GM21529 (cell line): ENCODE data around the gene STAMBP.
"Not testable (repeated sequence)": the region's sequence is repeated elsewhere in the genome, so short reads cannot be mapped to it uniquely, and the experiment has no call there.

ENCODE experiments used
- ATAC-seq: cut with Tn5 transposase; IDR thresholded peaks from one replicate; pipeline ENCODE4 v1.9.1; 2021; ENCODE audit not compliant: unreplicated experiment

Gene STAMBP

GRCh38 chr2:73836141-73836943, 7.6 kb downstream of the STAMBP start:
- ATAC-seq: no peak

- no peak for ATAC-seq
These were observed 9.3 kb downstream of the STAMBP start for GRCh38 chr2:73837847-73838585.

GRCh38 chr2:73838889-73839534, 10.3 kb downstream of the STAMBP start:
- no peak for ATAC-seq

DNA sequence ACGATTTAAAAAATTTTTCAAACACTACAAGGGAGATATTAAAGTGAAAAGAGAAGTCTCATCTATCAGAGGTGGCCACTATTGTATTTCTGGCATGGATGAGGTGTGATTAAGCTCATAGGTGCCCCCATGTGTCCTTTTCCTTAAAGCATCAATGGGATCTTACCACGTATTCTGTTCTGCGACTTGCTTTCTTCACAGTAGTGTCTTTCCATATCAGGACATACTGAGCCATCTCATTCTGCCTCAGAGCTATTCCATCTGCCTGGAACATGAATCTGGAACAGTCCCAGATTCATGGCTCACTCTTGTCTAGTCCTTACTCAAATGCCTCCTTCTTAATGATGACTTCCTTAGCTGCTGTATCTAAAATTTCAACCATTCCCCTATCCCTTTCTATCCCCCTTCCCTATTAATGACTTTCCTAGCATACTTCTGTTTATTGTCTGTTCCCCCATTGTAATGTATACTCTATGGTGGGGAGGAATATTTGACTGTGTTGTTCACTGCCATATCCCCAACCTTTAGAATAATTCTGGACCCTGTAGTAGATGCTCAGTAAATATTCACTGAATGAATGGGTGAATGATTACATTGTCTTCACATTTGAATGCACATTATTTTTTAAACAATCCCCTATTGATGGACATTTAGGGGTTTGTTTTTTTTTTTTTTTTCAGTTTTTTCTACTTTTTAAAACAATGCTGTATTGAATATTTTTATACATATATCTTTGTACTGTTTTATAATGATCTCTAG, 11.1 kb downstream of the STAMBP start:
- no peak for ATAC-seq

DNA sequence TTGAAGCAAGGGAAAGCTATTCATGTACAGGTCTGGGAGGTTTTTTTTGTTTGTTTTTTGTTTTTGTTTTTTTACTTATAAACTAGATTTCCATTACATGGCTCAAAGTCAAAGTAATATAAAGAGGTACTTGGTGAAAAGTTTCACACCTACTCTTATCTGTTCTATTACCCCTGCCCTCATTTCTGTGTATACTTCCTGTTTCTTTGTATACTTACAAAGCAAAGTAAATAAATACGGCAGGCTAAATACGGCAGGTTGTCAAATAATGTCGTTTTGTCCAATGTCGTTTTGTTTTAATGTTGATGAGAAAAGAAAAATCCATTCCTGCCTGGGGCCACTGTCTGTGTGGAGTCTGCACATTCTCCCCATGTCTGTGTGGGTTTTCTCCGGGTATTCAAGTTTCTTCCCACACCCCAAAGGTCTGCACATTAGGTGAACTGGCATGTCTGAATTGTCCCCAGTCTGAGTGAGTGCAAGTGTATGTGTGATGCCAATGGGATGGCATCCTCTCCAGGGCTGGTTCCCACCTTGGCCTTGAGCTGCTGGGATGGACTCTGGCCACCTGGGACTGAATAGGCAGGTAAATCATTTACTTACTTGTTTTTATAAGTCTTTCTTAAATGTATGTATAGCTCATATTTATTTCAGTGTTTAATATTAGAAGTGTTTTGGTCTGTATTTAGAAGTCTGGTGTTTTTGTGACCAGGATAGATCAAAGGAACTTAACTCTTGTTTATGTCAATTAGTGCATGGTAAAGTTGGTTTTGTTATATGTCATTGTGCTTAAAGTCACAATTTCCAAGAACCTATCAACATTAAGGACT, 13.4 kb downstream of the STAMBP start:
- no peak for ATAC-seq

DNA sequence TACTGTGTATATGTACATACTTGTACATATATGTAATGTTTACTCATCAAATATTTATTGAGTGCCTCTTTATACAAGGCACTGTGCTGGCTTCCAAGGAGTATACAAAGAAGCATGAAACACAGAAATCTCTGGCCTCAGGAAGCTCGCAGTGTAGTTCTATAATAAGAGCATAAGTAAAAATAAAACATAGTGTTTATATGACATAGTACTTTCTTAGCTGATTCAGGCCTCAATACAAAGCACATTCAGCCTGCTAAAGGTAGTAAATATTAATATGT, 13.9 kb downstream of the STAMBP start:
- ATAC-seq: no peak

- no peak for ATAC-seq
These were observed 15.3 kb downstream of the STAMBP start for GRCh38 chr2:73844087-73844486.

DNA sequence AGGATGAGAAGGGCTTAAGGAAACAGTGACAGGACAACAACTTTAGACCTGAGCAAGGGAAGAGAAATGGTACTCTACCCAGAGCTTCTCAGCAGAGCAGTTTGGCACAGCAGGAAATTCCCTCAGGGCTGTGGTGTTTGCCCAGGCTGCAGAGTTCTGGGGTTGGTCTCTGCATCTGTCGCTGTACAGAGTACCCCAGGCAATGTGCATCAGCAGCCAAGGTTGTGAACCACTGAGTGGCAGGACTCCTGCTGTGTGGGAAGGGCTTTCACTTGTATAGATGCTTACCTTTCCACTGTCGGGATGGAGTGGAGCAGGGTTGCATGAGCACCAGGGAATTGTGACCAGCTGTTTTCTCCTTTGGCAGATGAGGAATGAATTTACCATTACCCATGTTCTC, 21.2 kb downstream of the STAMBP start:
- no peak for ATAC-seq

- no peak for ATAC-seq
These were observed 22.5 kb downstream of the STAMBP start for GRCh38 chr2:73851274-73851673.

DNA sequence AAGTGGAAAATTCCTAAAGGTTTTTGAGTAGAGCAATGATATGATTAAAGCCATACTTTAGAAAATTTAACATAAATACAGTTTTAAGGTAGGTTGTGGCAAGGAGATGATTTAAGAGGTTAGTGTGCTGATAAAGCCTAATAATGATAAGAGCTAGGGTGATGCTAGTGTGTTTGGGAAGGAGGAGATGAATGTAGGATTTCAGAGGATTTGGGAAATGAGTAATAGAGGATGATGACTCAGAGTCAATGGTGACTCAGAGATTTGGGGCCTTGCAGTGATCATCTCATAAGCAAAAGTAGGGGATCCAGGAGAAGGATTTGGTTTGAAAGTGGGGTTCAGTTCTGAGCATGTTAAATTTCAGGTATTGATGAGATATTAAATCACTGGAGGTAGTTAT, 23.3 kb downstream of the STAMBP start:
- ATAC-seq: no peak

- ATAC-seq: no peak
These were observed 26.8 kb downstream of the STAMBP start for GRCh38 chr2:73855526-73855925.

GRCh38 chr2:73856214-73856613, 27.5 kb downstream of the STAMBP start:
- ATAC-seq: no peak

- no peak for ATAC-seq
These were observed 31.2 kb downstream of the STAMBP start for GRCh38 chr2:73859721-73860586.

DNA sequence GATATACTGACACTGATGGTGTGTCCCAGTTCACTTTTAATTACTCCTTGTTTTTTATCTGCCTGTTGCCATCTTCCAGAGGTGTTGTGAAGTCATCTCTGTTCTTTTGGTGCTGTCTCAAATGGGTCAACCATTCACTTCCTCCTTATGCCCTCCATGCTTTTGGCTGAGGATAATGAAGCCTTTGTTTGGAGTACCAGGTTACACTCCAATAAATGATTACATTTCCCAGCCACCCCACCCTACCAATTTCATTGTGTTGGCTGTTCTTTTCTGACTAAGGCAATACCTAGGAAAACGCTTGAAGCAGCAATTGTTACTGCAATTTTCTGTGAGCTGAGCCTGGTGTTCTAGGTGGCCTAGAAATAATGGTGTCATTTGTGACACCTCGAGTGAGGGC, 34.2 kb downstream of the STAMBP start:
- ATAC-seq: no peak

DNA sequence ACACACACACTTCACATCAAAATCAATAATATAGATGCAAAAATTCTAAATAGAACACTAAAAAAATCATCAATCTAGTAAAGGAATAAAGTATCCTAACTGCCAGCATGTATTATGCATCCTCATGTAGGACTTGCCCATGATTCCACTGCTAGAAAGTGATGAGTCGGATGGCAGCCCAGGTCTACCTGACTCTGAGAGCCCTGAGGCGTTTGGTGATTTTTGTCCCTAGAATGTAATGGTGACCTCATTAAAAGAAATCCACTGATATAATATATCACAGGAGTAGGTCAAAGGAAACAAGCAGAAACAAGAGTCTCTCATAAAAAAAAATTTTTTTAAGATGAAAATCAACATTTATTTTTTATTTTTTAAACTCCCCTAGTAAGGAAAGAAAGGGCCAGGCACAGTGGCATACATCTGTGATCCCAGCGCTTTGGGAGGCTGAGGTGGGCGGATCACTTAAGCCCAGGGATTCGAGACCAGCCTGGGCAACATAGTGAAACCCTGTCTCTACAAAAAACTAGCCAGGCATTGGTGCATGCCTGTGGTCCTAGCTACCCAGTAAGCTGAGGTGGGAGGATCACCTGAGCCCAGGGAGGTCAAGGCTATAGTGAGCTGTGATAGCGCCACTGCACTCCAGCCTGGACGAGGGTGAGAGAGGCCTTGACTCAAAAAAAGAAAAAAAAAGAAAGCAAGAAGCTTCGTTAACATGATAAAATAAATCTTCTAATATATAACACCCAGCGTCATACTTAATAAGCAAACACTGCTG, 39.6 kb downstream of the STAMBP start:
- no peak for ATAC-seq

DNA sequence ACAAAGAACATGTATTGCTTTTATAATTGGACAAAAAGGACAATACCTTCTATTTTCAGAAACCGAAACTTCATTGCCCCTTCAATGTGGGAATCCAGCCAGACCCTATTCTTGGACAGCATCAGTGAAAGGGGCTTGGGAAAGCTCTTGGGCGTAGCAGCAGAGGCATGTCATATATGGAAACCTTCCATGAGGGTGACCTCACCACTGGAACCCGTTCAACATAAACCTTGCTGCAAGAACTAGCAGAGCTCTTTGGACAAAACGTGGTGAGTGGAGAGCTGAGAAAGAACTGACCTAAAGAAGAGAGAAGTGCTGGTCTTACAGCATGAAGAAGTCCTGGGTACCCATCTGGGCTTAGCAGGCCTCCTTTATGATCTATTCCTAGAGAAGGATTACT, 41.3 kb downstream of the STAMBP start:
- no peak for ATAC-seq

- no peak for ATAC-seq
These were observed 48.5 kb downstream of the STAMBP start for GRCh38 chr2:73877071-73877802.

GRCh38 chr2:73877984-73878383, 49.2 kb downstream of the STAMBP start:
- not testable (repeated sequence) for ATAC-seq
